MM.1S (cell line): ENCODE measurements around the gene SPOCK1.

Experiments
- DNase-seq: peaks from one replicate; pipeline ENCODE4 v3.0.0-alpha.2; 2015
- H2AFZ ChIP-seq: fragments of 300-600 bp; sonication (generic); 2 replicates; pipeline ENCODE4 v1.6.0; 2016; ENCODE audit warnings: antibody characterized with exemption, low read length
- H3F3A ChIP-seq: fragments of 300-600 bp; sonication (generic); 2 replicates; pipeline ENCODE4 v1.6.1; 2016; ENCODE audit warnings: mild to moderate bottlenecking, antibody characterized with exemption, low read length, moderate library complexity, mixed read lengths; ENCODE audit not compliant: insufficient read depth
- H3K27ac ChIP-seq: fragments of 300-600 bp; sonication (generic); 2 replicates; pipeline ENCODE4 v1.5.1; 2016; ENCODE audit warnings: mild to moderate bottlenecking, low read length
- H3K27me3 ChIP-seq: fragments of 300-600 bp; sonication (generic); replicated peaks from 2 replicates; pipeline ENCODE4 v1.6.0; 2016; ENCODE audit warnings: low read length; ENCODE audit not compliant: insufficient read depth
- H3K36me3 ChIP-seq: fragments of 300-600 bp; sonication (generic); replicated peaks from 2 replicates; pipeline ENCODE4 v1.6.1; 2016; ENCODE audit warnings: mild to moderate bottlenecking, low read length, mixed read lengths; ENCODE audit not compliant: insufficient read depth
- H3K4me1 ChIP-seq: fragments of 300-600 bp; sonication (generic); 2 replicates; pipeline ENCODE4 v1.6.1; 2016; ENCODE audit warnings: low read length, mixed read lengths
- H3K4me2 ChIP-seq: fragments of 300-600 bp; sonication (generic); 2 replicates; pipeline ENCODE4 v1.6.0; 2016; ENCODE audit warnings: low read depth, low read length
- H3K4me3 ChIP-seq: fragments of 300-600 bp; sonication (generic); 2 replicates; pipeline ENCODE4 v1.5.1; 2016; ENCODE audit warnings: low read length, mixed read lengths
- H3K79me2 ChIP-seq: fragments of 300-600 bp; sonication (generic); 2 replicates; pipeline ENCODE4 v1.6.1; 2016; ENCODE audit warnings: mixed run types, low read length, mixed read lengths
- H3K9ac ChIP-seq: fragments of 300-600 bp; sonication (generic); 2 replicates; pipeline ENCODE4 v1.6.1; 2016; ENCODE audit warnings: low read length, mixed read lengths
- H3K9me2 ChIP-seq: fragments of 300-600 bp; sonication (generic); replicated peaks from 2 replicates; pipeline ENCODE4 v1.6.1; 2016; ENCODE audit warnings: mild to moderate bottlenecking, low read length, mixed read lengths; ENCODE audit not compliant: insufficient read depth
- H3K9me3 ChIP-seq: fragments of 300-600 bp; sonication (generic); replicated peaks from 2 replicates; pipeline ENCODE4 v1.6.1; 2016; ENCODE audit warnings: mild to moderate bottlenecking, low read length, mixed read lengths; ENCODE audit not compliant: insufficient read depth
- H4K20me1 ChIP-seq: fragments of 300-600 bp; sonication (generic); 2 replicates; pipeline ENCODE4 v1.6.1; 2016; ENCODE audit warnings: mild to moderate bottlenecking, low read length, moderate library complexity, mixed read lengths; ENCODE audit not compliant: insufficient read depth
- EZH2 ChIP-seq: fragments of 300-600 bp; sonication (generic); optimal IDR thresholded peaks from 2 replicates; pipeline ENCODE3; 2017; ENCODE audit warnings: low read depth, mild to moderate bottlenecking, antibody characterized with exemption, low read length, mixed read lengths
- EZH2phosphoT487 ChIP-seq: fragments of 300-600 bp; sonication (generic); IDR thresholded peaks from 2 replicates; pipeline ENCODE4 v1.6.1; 2018; ENCODE audit warnings: antibody characterized with exemption, low read length
- TF ChIP-seq, protein P1 (sequence below): fragments of 300-600 bp; sonication (generic); IDR thresholded peaks from 2 replicates; pipeline ENCODE4 v1.5.1; 2016; ENCODE audit warnings: antibody characterized with exemption, low read length, mixed read lengths

The SPOCK1 gene

DNA sequence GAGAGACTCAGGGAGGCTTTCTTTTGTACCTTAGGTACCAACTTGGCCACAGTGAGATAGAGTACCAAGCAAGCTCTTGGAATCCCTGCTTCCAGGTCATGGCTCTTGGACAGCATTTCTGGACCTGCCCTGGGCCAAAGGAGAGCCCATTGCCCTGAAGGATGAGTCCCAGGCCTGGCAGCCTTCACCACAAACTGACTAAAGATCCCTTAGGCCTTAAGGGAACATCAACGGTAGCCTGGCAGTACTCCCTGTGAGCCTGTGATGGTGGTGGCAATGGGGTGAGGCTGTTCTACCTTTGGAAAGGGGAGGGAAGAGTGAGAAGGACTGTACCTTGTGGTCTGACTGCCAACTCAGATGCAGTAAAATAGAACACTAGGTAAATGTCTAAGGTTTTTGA lies 334.6 kb downstream of the SPOCK1 start:
- H3K4me2 ChIP-seq = no peak overlapping the region
- H3K79me2 ChIP-seq = no peaks in the 10 kb centered on the region

DNA sequence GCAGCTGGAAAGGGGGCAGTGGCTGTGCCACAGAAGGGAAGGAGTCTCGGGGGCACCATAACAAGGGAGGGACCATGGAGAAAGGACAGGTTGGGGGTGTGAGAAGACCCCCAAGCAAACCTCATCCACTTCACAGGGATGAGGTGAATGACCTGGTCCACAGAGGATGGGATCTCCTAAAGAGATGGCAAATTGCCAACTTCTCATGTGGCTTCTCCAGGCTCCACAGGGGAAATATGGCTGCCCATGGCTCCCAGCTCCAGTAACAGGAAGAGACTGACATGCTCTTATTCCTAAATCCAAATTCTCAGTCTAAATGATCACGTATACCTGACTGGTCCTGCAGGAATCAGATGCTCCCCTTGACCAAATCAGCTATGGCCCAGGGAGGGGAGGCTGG lies 340.4 kb downstream of the SPOCK1 start:
- TF ChIP-seq EZH2phosphoT487 = no peak
- TF ChIP-seq EZH2 = no peak
- TF ChIP-seq, protein P1, sequence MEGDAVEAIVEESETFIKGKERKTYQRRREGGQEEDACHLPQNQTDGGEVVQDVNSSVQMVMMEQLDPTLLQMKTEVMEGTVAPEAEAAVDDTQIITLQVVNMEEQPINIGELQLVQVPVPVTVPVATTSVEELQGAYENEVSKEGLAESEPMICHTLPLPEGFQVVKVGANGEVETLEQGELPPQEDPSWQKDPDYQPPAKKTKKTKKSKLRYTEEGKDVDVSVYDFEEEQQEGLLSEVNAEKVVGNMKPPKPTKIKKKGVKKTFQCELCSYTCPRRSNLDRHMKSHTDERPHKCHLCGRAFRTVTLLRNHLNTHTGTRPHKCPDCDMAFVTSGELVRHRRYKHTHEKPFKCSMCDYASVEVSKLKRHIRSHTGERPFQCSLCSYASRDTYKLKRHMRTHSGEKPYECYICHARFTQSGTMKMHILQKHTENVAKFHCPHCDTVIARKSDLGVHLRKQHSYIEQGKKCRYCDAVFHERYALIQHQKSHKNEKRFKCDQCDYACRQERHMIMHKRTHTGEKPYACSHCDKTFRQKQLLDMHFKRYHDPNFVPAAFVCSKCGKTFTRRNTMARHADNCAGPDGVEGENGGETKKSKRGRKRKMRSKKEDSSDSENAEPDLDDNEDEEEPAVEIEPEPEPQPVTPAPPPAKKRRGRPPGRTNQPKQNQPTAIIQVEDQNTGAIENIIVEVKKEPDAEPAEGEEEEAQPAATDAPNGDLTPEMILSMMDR = no peak
- H3K27me3 ChIP-seq = no peaks in the 10 kb centered on the region
- no peak overlapping the region for H3K4me2 ChIP-seq
- H3K9me2 ChIP-seq = no peaks in the 10 kb centered on the region
- no peaks in the 10 kb centered on the region for H3K4me1 ChIP-seq
- no peaks in the 10 kb centered on the region for H3K36me3 ChIP-seq
- no peaks in the 10 kb centered on the region for H3F3A ChIP-seq
- H3K79me2 ChIP-seq = no peaks in the 10 kb centered on the region
- H4K20me1 ChIP-seq = no peaks in the 10 kb centered on the region
- DNase-seq = no peak
- no peak overlapping the region for H3K9ac ChIP-seq
- no peaks in the 10 kb centered on the region for H3K9me3 ChIP-seq
- no peak overlapping the region for H3K4me3 ChIP-seq
- no peak overlapping the region for H2AFZ ChIP-seq
- no peak overlapping the region for H3K27ac ChIP-seq

More for the DNA sequence above, 334.6 kb downstream of the SPOCK1 start:
- Histone ChIP-seq H4K20me1 (no peaks in the 10 kb centered on the region), H3K27ac (no peak overlapping the region), H3K9ac (no peak overlapping the region), H3F3A (no peaks in the 10 kb centered on the region), H3K27me3 (no peaks in the 10 kb centered on the region), H3K4me3 (no peak overlapping the region), H2AFZ (no peak overlapping the region), H3K4me1 (no peaks in the 10 kb centered on the region), H3K36me3 (no peaks in the 10 kb centered on the region), H3K9me2 (no peaks in the 10 kb centered on the region), H3K9me3 (no peaks in the 10 kb centered on the region)
- DNase-seq = no peak
- TF ChIP-seq, protein P1 = no peak
- TF ChIP-seq EZH2phosphoT487 = no peak
- TF ChIP-seq EZH2 = no peak

DNA sequence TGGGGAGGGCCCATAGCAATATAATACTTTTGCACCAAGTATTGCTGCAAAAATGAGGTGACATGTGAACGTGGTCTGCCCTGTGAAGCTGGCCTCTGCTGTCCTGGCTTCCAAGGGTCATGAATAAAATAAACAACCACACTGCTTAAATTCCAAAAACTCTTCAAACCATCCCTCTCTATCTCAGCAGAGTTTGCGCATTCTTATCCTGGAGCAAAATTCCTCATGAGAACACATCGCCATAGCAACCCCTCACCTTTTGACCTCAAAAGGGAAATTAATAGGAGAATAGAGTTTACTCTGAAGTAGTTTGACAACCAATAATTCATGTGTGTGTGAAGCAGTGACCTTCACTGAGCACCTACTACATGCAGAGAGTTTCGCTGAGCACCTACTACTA lies 342.9 kb downstream of the SPOCK1 start:
- Histone ChIP-seq H3F3A (no peaks in the 10 kb centered on the region), H3K79me2 (no peaks in the 10 kb centered on the region), H3K27me3 (no peaks in the 10 kb centered on the region), H3K9ac (no peak overlapping the region), H3K4me2 (no peak overlapping the region), H4K20me1 (no peaks in the 10 kb centered on the region), H2AFZ (no peak overlapping the region), H3K27ac (no peak overlapping the region), H3K4me1 (no peaks in the 10 kb centered on the region), H3K9me2 (no peaks in the 10 kb centered on the region), H3K36me3 (no peaks in the 10 kb centered on the region), H3K4me3 (no peak overlapping the region), H3K9me3 (no peaks in the 10 kb centered on the region)
- TF ChIP-seq, protein P1 = no peak
- TF ChIP-seq EZH2 (no peak), EZH2phosphoT487 (no peak)
- DNase-seq = no peak
